ENCODE results near the gene KANK2.
"Not testable (repeated sequence)": the region's sequence is repeated elsewhere in the genome, so short reads cannot be mapped to it uniquely, and the experiment has no call there.

The KANK2 gene

GRCh38 chr19:11171144-11171543 is 26.2 kb downstream of the KANK2 start:
- no peak for DNase-seq

- no peak for DNase-seq
These were observed 27.3 kb downstream of the KANK2 start for GRCh38 chr19:11169896-11170678.

GRCh38 chr19:11168568-11168967 is 28.8 kb downstream of the KANK2 start:
- DNase-seq: no peak

- DNase-seq: no peak
These were observed 30.8 kb downstream of the KANK2 start for GRCh38 chr19:11166281-11167142.

GRCh38 chr19:11165486-11166030 is 31.8 kb downstream of the KANK2 start:
- no peak for DNase-seq

- DNase-seq: peak in 11 of 14 donors; percentile 20 to 85 (median 53)
These were observed 32.4 kb downstream of the KANK2 start for GRCh38 chr19:11164879-11165406.

- DNase-seq: peak in 2 of 14 donors; percentile 4 to 10
These were observed 33.0 kb downstream of the KANK2 start for GRCh38 chr19:11164296-11164695.

- DNase-seq: not testable (repeated sequence)
These were observed 36.9 kb downstream of the KANK2 start for GRCh38 chr19:11160440-11160768.

GRCh38 chr19:11159598-11160439 is 37.5 kb downstream of the KANK2 start:
- DNase-seq: no peak

GRCh38 chr19:11155373-11156120 is 41.8 kb downstream of the KANK2 start, which contains the start of gene SPC24:
Gene SPC24, minus strand, starts transcription at chr19:11155782. Its CDS starts 6 bp downstream, at chr19:11155776.
- peak; percentile 55 to 98 (median 92) for DNase-seq

- DNase-seq: no peak
These were observed 42.7 kb downstream of the KANK2 start for GRCh38 chr19:11154683-11155047.

- peak in 9 of 14 donors; percentile 8 to 70 (median 22) for DNase-seq
These were observed 44.9 kb downstream of the KANK2 start for GRCh38 chr19:11152318-11153062.

- DNase-seq: no peak
These were observed 46.2 kb downstream of the KANK2 start for GRCh38 chr19:11151181-11151580.

GRCh38 chr19:11148001-11148400 is 49.3 kb downstream of the KANK2 start:
- DNase-seq: no peak

GRCh38 chr19:11145536-11145924 is 51.8 kb downstream of the KANK2 start:
- no peak for DNase-seq

- peak in 10 of 14 donors; percentile 14 to 82 (median 42) for DNase-seq
These were observed 54.7 kb downstream of the KANK2 start for GRCh38 chr19:11142528-11143171.

- DNase-seq: no peak
These were observed 55.3 kb downstream of the KANK2 start for GRCh38 chr19:11141937-11142527.

- DNase-seq: no peak
These were observed 56.4 kb downstream of the KANK2 start for GRCh38 chr19:11140896-11141295.

GRCh38 chr19:11140023-11140538 is 57.3 kb downstream of the KANK2 start:
- DNase-seq: not testable (repeated sequence)
